Measurements from ENCODE around the gene EPB41L4A.

- TF ChIP-seq CTCF (IDR thresholded peaks at IDR 0.05) = no peak
- TF ChIP-seq POLR2A (IDR thresholded peaks at IDR 0.05) = no peak
These were observed 202.9 kb downstream of the EPB41L4A start for GRCh38 chr5:112216140-112216539.

Measured in adrenal gland (tissue), 5 donors.